Peyer's patch (tissue), 4 donors: ENCODE data around the gene NELFB. TPM values are rescaled to one million over a fixed set of nuclear protein-coding genes. Genes with fewer than 3 reads are reported as not detected.

Experiments used
- DNase-seq, 3 donors: peaks; one replicate each; pipeline ENCODE4 v3.0.0-alpha.2; 2017 to 2019
- H3K27ac ChIP-seq, 4 donors: fragments of 200-600 bp; sonication (generic); one replicate each; pipeline ENCODE4 v1.5.1; 2016 to 2019
- H3K27me3 ChIP-seq, 2 donors: fragments of 200-600 bp; sonication (generic); one replicate each; pipeline ENCODE4 v1.5.1; 2019
- H3K36me3 ChIP-seq, 3 donors: fragments of 200-600 bp; sonication (generic); one replicate each; pipeline ENCODE4 v1.5.1; 2016 to 2019
- H3K4me1 ChIP-seq, 4 donors: fragments of 200-600 bp; sonication (generic); one replicate each; pipeline ENCODE4 v1.5.1; 2016 to 2019
- H3K4me3 ChIP-seq, 4 donors: fragments of 200-600 bp; sonication (generic); 1 replicate in 3 of 4; 2 replicates in 1 of 4; pipeline ENCODE4 v1.5.1; 2016 to 2019; ENCODE audit warnings: mild to moderate bottlenecking in 1 of 4
- H3K9me3 ChIP-seq, 4 donors: fragments of 200-600 bp; sonication (generic); one replicate each; pipeline ENCODE4 v1.5.1; 2016 to 2019; ENCODE audit warnings: mild to moderate bottlenecking in 1 of 4
- POLR2A ChIP-seq, 2 donors: fragments of 450-650 bp; IDR thresholded peaks; one replicate each; pipeline ENCODE4 v1.5.1; 2017; ENCODE audit warnings: antibody characterized with exemption in 2 of 2, mild to moderate bottlenecking in 2 of 2, moderate library complexity in 2 of 2
- total RNA-seq, 4 donors: library from RNA; depleted of rRNA; stranded (reverse); fragments of >200 nt; gene quantifications; one replicate each; pipeline ENCODE4 v1.1.0, GENCODE V29; 2016
- TF ChIP-seq, protein P1 (sequence below), 6 experiments: fragments of 450-650 bp in 4 of 6; fragments of 200-600 bp in 2 of 6; sonication (generic) in 1 of 6; IDR thresholded peaks; one replicate each; pipeline ENCODE4 v1.5.1; 2017 to 2019; ENCODE audit warnings: antibody characterized with exemption in 6 of 6, mild to moderate bottlenecking in 3 of 6, moderate library complexity in 1 of 6

NELFB gene
- total RNA-seq, 4 donors from 2014 or later, result 47.4 to 57.8 (median 50.2) TPM

DNA sequence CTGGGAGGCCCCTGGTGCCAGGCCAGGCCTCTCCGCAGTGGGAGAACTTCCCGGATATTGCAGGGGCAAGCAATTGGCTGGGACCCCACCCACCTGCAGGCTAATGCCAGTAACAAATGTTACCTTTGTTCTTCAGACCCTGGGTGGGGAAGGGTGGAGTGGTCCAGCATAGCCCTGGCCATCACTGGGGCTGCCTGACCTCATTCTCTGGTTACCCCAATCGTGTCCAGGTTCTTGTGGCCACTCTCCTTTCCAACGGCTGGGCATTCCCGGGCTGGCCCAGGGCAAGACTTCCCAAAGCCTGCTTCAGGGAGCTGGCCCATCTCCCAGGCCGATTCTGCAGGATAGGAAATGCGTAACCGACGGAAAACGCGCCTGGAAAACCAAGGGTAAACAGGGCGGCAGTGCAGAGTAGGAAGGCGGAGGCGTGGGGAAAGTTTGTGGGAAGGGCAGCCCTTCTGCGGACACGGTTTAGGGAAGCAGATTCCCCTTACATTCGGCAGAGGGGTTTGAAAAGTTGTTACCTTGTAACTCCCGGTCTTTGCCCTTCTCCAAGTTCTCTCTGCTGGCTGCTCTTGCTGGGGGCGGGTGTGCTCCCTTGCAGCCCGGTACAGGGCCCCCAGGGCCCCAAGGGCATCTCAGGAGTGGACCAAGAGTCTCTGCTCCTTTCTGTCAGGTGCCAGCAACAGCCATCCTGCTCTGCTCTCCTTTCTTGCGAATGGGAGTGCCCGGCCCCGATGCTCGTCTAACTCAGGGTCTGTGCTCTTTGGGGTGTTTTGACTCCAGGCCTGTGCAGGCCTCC is 43.5 kb downstream of the NELFB start:
- Histone ChIP-seq H3K27ac (peak overlapping the region; percentile 11 to 99 (median 90)), H3K4me3 (peak overlapping the region in 3 of 4 donors; percentile 12 to 65 (median 65)), H3K9me3 (no peaks in the 10 kb centered on the region), H3K27me3 (no peaks in the 10 kb centered on the region), H3K4me1 (peaks cover 5 to 59% (median 27%) of the 10 kb centered on the region in 4 donors), H3K36me3 (no peaks in the 10 kb centered on the region)
- no peak for DNase-seq
- TF ChIP-seq POLR2A (IDR thresholded peaks at IDR 0.05), result peak; percentile 38 to 41
- TF ChIP-seq, protein P1, sequence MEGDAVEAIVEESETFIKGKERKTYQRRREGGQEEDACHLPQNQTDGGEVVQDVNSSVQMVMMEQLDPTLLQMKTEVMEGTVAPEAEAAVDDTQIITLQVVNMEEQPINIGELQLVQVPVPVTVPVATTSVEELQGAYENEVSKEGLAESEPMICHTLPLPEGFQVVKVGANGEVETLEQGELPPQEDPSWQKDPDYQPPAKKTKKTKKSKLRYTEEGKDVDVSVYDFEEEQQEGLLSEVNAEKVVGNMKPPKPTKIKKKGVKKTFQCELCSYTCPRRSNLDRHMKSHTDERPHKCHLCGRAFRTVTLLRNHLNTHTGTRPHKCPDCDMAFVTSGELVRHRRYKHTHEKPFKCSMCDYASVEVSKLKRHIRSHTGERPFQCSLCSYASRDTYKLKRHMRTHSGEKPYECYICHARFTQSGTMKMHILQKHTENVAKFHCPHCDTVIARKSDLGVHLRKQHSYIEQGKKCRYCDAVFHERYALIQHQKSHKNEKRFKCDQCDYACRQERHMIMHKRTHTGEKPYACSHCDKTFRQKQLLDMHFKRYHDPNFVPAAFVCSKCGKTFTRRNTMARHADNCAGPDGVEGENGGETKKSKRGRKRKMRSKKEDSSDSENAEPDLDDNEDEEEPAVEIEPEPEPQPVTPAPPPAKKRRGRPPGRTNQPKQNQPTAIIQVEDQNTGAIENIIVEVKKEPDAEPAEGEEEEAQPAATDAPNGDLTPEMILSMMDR (IDR thresholded peaks at IDR 0.05), result no peak

DNA sequence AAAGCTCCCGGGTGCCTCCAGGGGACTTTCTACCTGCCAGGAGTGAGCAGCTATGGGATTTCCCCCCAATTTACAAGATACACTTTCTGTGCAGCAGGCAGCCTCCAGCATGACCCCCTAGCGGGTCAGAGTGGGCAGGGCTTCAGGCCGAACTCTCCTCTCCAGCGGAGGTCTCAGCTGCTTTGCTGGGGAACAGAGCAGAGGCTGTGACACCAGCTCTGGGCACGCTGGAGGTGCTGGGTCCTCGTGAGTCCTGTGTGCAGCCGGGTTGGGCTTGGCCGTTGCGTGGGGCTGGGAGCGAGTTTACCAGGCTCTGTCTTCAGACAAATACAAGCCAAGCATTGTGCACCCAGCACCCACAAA is 44.1 kb downstream of the NELFB start:
- H3K4me1 ChIP-seq, result peaks cover 5 to 65% (median 27%) of the 10 kb centered on the region in 4 donors
- H3K4me3 ChIP-seq, result peak overlapping the region in 3 of 4 donors; percentile 12 to 65 (median 65)
- H3K27ac ChIP-seq, result peak overlapping the region; percentile 10 to 99 (median 90)
- TF ChIP-seq, protein P1 (IDR thresholded peaks at IDR 0.05), result peak in 1 of 6 experiments; percentile 3
- TF ChIP-seq POLR2A (IDR thresholded peaks at IDR 0.05), result no peak
- no peaks in the 10 kb centered on the region for H3K9me3 ChIP-seq
- H3K36me3 ChIP-seq, result no peaks in the 10 kb centered on the region
- no peak for DNase-seq
- no peaks in the 10 kb centered on the region for H3K27me3 ChIP-seq

DNA sequence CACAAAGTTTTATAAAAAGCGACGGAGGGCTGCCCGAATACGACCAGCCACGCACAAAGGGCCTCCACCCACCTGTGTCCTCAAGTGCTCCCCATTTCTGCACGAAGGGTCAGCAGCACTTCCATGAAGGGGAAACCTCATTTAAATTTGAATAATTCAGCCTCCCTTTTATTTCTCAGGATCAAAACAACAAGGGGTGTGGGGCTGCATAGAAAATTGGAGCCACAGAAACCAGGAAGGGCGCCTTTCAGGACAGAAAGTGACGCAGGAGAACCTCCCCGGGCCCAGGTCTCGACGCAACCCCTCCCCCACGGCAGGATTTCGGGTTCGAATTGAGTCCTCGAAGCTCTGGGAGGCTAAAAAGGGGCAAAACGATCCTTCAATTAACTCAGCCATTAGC is 44.8 kb downstream of the NELFB start:
- Histone ChIP-seq H3K27ac (peak overlapping the region in 3 of 4 donors; percentile 84 to 99 (median 96)), H3K4me3 (peak overlapping the region in 3 of 4 donors; percentile 33 to 65 (median 65)), H3K36me3 (no peaks in the 10 kb centered on the region), H3K27me3 (no peaks in the 10 kb centered on the region), H3K4me1 (peaks cover 2 to 65% (median 24%) of the 10 kb centered on the region in 4 donors), H3K9me3 (no peaks in the 10 kb centered on the region)
- TF ChIP-seq, protein P1 (IDR thresholded peaks at IDR 0.05), result no peak
- TF ChIP-seq POLR2A (IDR thresholded peaks at IDR 0.05), result peak in 1 of 2 donors; percentile 22
- peak in 1 of 3 donors; percentile 55 for DNase-seq

DNA sequence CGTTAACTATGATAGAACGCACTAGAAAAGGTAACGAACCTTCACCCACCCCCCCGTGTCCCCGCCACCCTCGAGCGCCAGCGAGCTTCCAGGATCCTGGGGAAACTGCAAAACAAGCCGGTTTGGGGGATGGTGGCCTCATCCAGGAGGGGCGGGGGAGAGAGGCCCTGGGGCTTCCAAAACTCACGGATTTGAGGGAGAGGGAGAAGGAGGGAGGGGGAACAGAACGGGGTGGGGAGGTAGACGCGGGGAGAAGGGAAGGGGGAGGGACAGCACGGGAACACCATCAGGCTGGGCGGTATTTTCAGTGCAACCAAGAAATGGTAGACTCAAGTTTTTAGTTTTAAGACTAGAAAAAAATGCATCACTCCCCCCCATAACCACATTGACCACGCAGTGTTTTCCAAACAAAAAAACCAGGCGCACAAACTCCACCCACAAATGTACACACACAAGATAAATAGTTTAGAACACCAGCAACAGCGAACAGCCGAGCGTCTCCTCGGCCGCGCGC is 45.5 kb downstream of the NELFB start:
- H3K4me3 ChIP-seq, result peak overlapping the region; percentile 33 to 65 (median 56)
- H3K9me3 ChIP-seq, result no peaks in the 10 kb centered on the region
- DNase-seq, result peak in 1 of 3 donors; percentile 61
- peak overlapping the region; percentile 57 to 99 (median 90) for H3K27ac ChIP-seq
- TF ChIP-seq, protein P1 (IDR thresholded peaks at IDR 0.05), result no peak
- no peak for TF ChIP-seq POLR2A (IDR thresholded peaks at IDR 0.05)
- no peaks in the 10 kb centered on the region for H3K27me3 ChIP-seq
- H3K36me3 ChIP-seq, result no peaks in the 10 kb centered on the region
- peaks cover 6 to 69% (median 22%) of the 10 kb centered on the region in 4 donors for H3K4me1 ChIP-seq

DNA sequence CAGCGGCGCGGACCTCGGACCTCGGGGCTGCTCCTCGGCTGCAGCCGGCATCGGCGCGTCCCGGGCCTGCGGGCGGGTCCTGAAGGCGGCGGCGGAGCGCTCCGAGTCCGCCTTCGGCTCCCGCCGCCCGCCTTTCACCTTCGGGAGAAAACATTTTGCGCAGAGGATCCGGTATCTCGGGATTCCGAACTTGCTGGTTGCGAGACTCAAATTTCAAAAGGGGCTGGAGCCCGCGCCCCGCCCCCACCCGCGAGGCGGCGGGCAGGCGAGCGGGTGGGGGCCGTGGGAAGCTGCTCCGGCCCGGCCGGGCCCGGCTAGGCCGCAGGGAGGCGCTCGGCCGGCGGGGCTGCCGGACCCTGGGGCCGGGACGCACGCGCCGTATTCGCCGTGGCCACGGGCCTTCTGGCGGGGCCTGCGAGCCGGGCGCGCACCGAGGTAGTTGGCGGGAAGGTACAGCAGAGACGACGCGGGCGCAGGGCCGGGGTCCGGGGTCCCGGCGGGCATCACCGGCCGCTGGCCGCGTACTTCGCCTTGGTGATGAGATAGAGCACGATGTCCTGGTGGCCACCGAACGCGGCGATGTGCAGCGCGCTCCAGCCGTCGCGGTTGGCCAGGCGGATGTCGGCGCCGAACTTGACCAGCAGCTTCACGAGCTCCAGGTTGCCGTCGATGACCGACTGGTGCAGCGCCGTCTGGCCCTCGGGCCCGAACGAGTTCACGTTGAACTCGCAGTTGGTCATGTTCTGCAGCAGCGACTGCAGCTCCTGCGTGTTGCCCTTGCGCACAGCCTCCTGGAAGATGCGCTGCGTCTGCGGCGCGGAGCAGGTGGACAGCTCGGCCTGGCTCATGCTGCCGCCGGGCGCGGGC is 46.2 kb downstream of the NELFB start:
- DNase-seq, result peak in 1 of 3 donors; percentile 83
- H3K27ac ChIP-seq, result peak overlapping the region; percentile 57 to 99 (median 90)
- TF ChIP-seq, protein P1 (IDR thresholded peaks at IDR 0.05), result peak in 2 of 6 experiments; percentile 22 to 28
- peak; percentile 71 to 78 for TF ChIP-seq POLR2A (IDR thresholded peaks at IDR 0.05)
- peaks cover 10 to 70% (median 25%) of the 10 kb centered on the region in 4 donors for H3K4me1 ChIP-seq
- no peaks in the 10 kb centered on the region for H3K9me3 ChIP-seq
- H3K27me3 ChIP-seq, result no peaks in the 10 kb centered on the region
- no peaks in the 10 kb centered on the region for H3K36me3 ChIP-seq
- peak overlapping the region; percentile 33 to 65 (median 56) for H3K4me3 ChIP-seq
